Erythroblast (primary cell): Measurements from ENCODE around the gene WASF1.

Source experiments
- GATA1 ChIP-seq: IDR thresholded peaks from 2 replicates; pipeline ENCODE4 v1.6.1; 2011; ENCODE audit warnings: low read depth, mild to moderate bottlenecking, control low read depth, low read length, moderate library complexity
- POLR2A ChIP-seq: IDR thresholded peaks from 2 replicates; pipeline ENCODE4 v1.6.1; 2011; ENCODE audit warnings: mild to moderate bottlenecking, low read length

- TF ChIP-seq POLR2A (no peak), GATA1 (no peak)
Observed at GRCh38 chr6:110201151-110201884, 21.8 kb upstream of the WASF1 start.
